GM19025 (cell line): ENCODE measurements around the gene ARL11.
"Not testable (repeated sequence)": the region's sequence is repeated elsewhere in the genome, so short reads cannot be mapped to it uniquely, and the experiment has no call there.

ENCODE experiments used
- ATAC-seq: cut with Tn5 transposase; IDR thresholded peaks from one replicate; pipeline ENCODE4 v1.9.1; 2021; ENCODE audit warnings: mild to moderate bottlenecking, low read depth, moderate library complexity; ENCODE audit not compliant: unreplicated experiment

Gene ARL11

DNA sequence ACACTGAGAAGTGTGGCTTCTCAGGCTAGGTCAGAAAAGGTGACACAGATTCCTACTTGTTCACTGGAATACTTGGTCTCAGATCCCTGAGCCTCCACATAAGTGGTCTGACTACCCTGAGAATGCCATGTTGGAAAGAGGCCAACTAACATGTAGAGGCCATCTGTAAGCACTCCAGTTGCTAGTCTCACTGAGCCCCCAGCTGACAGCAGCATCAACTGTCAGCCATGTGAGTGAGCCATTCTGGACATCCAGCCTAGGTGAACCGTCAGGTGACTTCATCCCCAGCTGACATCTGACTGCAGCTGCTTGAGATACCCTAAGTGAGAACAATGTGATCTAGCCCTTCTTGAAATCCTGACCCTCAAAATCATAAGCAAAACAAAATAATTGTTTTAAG, 18.1 kb upstream of the ARL11 start:
- ATAC-seq, result no peak

GRCh38 chr13:49612042-49612441, 16.3 kb upstream of the ARL11 start:
- not testable (repeated sequence) for ATAC-seq

DNA sequence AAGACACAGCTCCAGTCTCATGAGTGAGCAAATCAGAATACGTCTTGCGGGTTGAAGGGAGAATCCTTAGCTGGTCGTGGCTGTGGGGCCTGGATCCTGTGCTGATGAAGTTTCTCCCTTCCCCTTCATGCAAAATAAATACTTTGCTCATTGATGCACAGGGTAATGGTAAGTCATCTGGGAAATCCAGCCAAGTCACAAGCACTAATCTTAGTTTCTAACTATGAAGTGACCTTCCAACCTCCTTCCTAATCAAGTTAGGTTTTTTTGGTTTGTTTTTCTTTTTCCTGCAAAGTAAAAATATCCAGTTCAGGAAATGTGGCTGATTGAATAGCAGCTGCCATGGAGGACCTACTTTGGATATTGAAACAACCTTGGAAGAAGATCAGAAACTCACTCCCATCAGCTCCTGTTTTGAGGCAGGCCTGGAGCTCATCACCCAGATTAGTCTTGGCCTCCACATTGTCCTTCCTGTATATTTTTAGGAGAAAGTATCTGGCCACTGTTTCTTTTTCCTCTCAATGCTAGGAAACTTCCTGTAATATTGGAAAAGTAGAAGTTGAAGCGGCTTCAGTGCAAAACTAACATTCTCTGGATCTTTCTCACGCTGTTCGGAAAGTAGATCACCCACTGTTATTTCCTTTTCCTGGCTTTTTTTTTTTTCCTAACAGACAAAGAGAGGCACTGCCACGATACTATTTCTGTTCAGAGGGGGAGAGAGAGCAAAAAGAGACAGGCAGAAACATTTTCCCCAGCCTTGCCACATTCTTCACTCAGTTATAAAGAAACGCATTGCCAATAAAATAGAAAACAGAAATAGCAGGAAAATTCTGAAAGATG, 12.3 kb upstream of the ARL11 start:
- ATAC-seq, result no peak

GRCh38 chr13:49616676-49617065, 11.6 kb upstream of the ARL11 start:
- no peak for ATAC-seq

GRCh38 chr13:49620170-49620621, 8.1 kb upstream of the ARL11 start:
- peak; percentile 68 for ATAC-seq

GRCh38 chr13:49622174-49622946, 5.9 kb upstream of the ARL11 start:
- no peak for ATAC-seq

DNA sequence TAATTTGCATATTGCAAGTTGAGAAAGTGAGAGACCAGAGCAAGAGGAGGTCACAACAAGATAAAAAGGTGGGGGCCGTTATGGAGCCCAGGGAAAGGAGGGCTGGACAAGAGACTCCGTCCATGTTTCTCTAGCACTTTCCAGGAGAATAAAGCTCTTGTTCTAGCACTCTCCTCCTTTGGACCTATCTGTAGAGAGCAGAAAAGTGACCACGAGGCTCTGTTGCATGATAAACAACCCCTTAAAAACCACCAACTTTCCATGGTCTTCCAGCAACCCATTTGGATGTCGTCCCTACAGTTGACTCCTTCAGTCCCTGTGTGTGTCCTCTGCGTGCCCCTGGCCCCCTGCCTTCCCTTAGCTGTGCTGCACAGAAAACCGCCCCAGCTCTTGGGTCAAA, 4.1 kb upstream of the ARL11 start:
- no peak for ATAC-seq

GRCh38 chr13:49625392-49626079, 2.8 kb upstream of the ARL11 start:
- no peak for ATAC-seq

- no peak for ATAC-seq
Measured at GRCh38 chr13:49629196-49629938, 1.1 kb downstream of the ARL11 start.

DNA sequence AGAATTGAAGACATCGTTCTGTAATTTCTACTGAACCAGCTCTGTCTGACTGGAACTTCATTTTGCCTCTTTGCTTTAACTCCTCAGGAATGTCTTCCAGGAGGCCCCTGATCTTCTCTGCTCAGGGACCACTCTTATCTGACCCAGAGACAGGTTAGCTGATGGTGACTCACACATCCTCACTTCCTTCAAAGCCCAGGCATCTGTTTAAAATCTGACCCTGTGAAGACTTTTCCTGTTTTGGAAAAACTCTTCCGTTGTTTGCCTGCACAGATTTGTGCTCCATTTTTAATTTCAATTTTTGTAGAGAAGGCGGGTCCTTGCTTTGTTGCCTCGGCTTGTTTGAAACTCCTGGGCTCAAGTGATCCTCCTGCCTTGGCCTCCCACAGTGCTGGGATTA, 1.6 kb downstream of the ARL11 start:
- no peak for ATAC-seq

DNA sequence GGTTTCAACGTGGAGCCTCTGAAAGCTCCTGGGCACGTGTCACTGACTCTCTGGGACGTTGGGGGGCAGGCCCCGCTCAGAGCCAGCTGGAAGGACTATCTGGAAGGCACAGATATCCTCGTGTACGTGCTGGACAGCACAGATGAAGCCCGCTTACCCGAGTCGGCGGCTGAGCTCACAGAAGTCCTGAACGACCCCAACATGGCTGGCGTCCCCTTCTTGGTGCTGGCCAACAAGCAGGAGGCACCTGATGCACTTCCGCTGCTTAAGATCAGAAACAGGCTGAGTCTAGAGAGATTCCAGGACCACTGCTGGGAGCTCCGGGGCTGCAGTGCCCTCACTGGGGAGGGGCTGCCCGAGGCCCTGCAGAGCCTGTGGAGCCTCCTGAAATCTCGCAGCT, 2.3 kb downstream of the ARL11 start:
- no peak for ATAC-seq

GRCh38 chr13:49632156-49632555, 3.8 kb downstream of the ARL11 start:
- no peak for ATAC-seq

DNA sequence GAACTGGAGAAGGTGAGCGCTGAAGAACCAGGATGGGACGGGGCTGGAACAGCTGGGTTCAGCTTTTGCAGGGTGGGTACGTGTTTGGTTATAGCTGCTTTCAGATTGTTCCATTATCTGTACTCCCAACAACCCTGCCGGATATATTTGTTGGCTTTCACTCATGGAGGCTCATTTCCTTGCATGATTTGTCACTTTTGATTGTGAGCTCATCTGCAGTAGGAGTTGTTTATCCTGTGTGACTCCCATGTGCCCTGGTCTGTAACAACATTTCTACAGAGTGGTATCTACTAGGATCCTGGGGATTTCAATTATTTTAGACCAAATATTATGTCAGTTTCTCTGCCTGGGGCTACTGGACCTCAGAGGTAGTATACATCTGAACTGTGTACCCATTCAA, 5.4 kb downstream of the ARL11 start:
- no peak for ATAC-seq

DNA sequence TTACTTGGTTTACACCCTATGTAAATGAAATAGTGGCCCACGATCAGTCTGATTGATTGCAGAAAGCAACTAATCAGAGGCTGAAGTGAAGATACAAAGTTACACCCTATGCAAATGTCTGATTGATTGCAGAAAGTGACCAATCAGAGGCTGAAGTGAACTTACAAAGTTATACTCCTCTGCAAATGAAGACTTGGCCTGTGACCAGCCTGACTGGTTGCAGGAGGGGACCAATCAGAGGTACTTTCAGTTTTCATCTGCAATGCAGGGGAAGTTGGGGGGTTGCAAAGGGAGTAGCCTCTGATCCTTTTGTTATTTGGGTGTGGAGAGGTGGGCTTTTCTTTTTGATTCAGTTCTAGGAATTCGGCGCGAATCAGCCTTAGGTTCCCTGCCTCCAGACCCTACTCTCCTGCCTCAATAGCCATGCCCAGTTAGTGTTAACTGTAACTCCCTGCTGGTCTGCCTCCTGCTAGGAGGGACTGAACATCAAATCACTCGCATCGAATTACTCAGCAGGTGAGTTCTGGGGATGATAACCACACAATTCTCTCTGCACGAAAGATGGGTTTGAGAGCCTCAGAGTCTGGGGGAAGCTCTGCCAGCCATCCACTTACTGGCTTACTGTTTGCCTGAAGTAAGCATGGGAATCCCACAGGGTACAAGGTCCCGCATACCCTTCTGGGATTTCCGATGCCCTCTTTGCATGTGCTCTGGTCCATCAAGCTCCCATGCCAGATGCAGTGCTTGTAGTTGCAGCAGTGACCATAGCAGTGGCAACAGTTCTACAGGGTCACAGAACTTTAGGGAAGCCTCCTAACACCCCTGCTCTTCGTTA, 7.5 kb downstream of the ARL11 start:
- peak; percentile 54 for ATAC-seq

GRCh38 chr13:49636705-49637104, 8.4 kb downstream of the ARL11 start:
- ATAC-seq, result no peak

DNA sequence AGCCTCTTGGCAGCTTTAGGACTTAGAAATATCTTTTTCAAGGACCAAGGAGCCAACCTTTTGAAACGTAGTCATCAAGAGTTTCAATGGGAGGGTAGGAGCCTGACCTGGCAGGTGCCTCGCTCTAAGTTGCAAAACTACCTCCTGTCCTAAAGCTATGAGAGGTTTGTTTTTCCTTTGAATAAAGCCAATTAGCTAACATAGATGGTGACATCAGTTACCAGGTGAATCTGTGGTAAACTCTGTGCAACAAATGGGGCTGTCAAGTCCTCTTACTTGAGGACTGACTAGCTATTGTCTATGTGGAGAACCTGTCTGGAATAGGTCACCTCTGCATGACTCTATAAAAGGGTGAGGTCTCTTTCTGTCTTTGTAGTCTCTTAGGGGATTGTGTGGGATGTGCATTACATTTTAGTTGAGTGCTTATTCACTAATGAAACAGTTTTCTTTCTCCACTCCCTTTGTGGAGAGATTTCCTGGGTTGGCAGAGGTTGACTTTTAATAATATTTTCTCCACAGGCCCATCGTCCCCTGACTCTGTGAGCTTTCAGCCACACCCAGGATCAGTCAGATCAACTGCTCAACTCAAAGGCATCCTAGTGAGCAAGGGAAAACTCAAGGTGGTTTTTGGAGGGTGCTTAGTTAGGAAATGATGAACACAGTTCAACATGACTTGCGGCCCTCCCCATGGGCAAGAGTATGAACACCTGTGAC, 9.9 kb downstream of the ARL11 start:
- ATAC-seq, result no peak

DNA sequence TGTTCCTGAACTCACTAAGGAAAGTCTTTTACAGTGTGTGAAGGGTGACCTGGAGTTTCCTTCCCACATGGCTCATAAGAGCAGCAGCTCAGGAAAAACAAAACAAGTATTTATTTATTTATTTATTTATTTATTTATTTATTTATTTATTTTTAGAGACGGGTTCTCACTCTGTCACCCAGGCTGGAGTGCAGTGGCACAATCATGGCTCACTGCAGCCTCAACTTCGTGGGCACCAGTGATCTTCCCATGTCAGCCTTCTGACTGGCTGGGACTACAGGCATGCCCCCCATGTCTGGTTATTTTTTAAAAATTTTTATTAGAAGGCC, 10.4 kb downstream of the ARL11 start:
- ATAC-seq, result no peak

DNA sequence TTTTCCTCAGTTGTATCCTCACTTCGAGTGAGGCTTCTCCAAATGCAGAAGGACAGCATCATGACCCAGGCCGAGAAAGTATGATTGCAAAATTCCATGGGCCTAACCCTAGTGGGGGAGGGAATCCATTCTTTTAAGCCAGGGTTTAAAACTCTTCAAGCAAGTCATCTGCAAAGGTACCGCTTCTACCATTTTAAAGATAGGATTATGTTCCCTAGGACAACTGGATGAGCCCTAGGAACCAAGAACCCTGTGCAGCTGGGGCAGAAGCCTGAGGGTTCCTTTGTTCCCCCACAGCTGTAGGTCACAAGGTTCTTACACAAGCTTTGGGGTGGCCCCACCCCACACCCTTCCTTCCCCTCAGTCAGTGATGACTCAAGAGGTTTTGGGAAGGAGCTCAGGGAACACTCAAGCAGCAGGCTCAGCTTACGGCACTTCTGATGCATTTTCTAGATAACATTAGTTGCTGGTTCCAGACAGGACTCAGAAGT, 13.5 kb downstream of the ARL11 start:
- no peak for ATAC-seq

DNA sequence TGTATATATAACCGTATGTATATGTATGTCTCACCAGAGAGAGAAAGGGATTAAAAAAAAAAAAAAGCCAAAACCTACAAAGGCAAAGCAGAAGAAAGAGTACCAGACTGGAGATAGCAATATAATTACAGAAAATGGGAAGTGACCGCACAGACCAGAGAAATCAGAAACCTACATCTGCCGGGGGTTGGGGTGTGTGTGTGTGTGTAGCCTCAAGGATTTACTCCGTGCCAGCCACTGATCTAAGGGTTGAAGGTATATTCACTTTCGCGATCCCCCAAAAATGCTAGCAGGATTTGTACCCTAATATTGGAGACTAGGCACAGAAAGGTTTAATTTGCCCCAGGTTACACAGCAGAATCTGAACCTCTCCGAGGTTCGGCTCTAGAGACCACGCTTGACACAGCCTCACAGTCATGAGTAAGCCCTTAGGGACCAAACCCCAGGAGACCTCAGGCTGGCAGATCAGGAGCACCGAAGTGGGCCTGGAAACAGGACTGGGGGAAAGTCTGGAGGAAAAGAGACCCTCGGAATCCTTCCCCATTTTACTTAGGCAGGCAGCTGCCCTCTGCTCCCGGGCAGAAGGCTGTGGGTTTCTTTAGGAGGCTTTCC, 14.8 kb downstream of the ARL11 start:
- ATAC-seq, result no peak
